HCT116 (cell line): ENCODE results near the gene PELI1. TPM values are rescaled to one million over a fixed set of nuclear protein-coding genes. Genes with fewer than 3 reads are reported as not detected.

Experiments used
- ATAC-seq: fragments of 200-7000 bp; cut with Tn5 transposase; 2 replicates; pipeline ENCODE4 v1.9.1; 2020; ENCODE audit warnings: mild to moderate bottlenecking, moderate library complexity
- BruUV-seq: library from RNA; stranded (reverse); fragments of 400-500 nt; replicated peaks from 2 replicates; lab custom pipeline; 2021; lab: Mats Ljungman, UMichigan
- CTCF ChIA-PET: fragments of 300-600 bp; sonication (Branson Sonifier 250); formaldehyde crosslinking; loops from one replicate; lab custom pipeline; 2021; ENCODE audit warnings: antibody characterized with exemption; lab: Charles Lee
- POLR2A ChIA-PET: fragments of 300-600, 350-600 bp; sonication (Branson Sonifier 250); formaldehyde crosslinking; loops from one replicate; lab custom pipeline; 2021; ENCODE audit warnings: antibody characterized with exemption; lab: Charles Lee
- RAD21 ChIA-PET, 2 experiments: fragments of 300-600 bp; sonication (Branson Sonifier 250); formaldehyde crosslinking; loops; one replicate each; lab custom pipeline; 2023; ENCODE audit warnings: low total read pairs in 2 of 2; ENCODE audit not compliant: uncharacterized antibody in 2 of 2, unreplicated experiment in 2 of 2, low non-redundant PET in 1 of 2; lab: Charles Lee
- DNase-seq: peaks from one replicate; pipeline ENCODE4 v3.0.0-alpha.2; 2010; ENCODE audit warnings: low read depth, low spot score
- H2AFZ ChIP-seq: fragments of 200-600 bp; shearing (Covaris generic), sonication (generic); 2 replicates; pipeline ENCODE4 v1.6.1; 2017; ENCODE audit warnings: low read depth, mixed run types, mixed read lengths, antibody characterized with exemption, low read length; ENCODE audit not compliant: poor library complexity, severe bottlenecking
- H3K27ac ChIP-seq: 2 replicates; pipeline ENCODE4 v1.5.1; 2012; ENCODE audit warnings: low read depth, low read length
- H3K27me3 ChIP-seq: fragments of 200-600 bp; sonication (generic); 2 replicates; pipeline ENCODE4 v1.6.1; 2016; ENCODE audit warnings: mixed run types, low read length, mixed read lengths; ENCODE audit not compliant: insufficient read depth
- H3K36me3 ChIP-seq, 2 experiments: fragments of 200-500 bp in 1 of 2; fragments of 200-600 bp in 1 of 2; sonication (Bioruptor generic) in 1 of 2; sonication (generic) in 1 of 2; 2 replicates each; pipeline versions ENCODE4 v1.5.1 to v1.6.1; 2014 to 2016; ENCODE audit warnings: low read length in 2 of 2, inconsistent platforms in 1 of 2, mixed read lengths in 1 of 2, mixed run types in 1 of 2; ENCODE audit not compliant: insufficient read depth in 2 of 2, control insufficient read depth in 1 of 2
- H3K4me1 ChIP-seq, 2 experiments: fragments of 200-600 bp in 1 of 2; sonication (generic) in 1 of 2; 2 replicates each; pipeline versions ENCODE4 v1.5.1 to v1.6.1; 2012 to 2017; ENCODE audit warnings: low read length in 2 of 2, inconsistent platforms in 1 of 2, mild to moderate bottlenecking in 1 of 2, mixed read lengths in 1 of 2, mixed run types in 1 of 2, moderate library complexity in 1 of 2; ENCODE audit not compliant: insufficient read depth in 2 of 2, control insufficient read depth in 1 of 2
- H3K4me2 ChIP-seq: fragments of 200-600 bp; sonication (generic); 2 replicates; pipeline ENCODE4 v1.6.1; 2017; ENCODE audit warnings: mixed run types, low read length, mixed read lengths
- H3K4me3 ChIP-seq, 2 experiments: fragments of 200-600 bp in 1 of 2; sonication (generic) in 1 of 2; replicated peaks in 1 of 2; 2 replicates each; pipeline ENCODE4 v1.5.1; 2011 to 2016; ENCODE audit warnings: low read length in 2 of 2, control low read depth in 1 of 2, low read depth in 1 of 2, mild to moderate bottlenecking in 1 of 2, mixed read lengths in 1 of 2, mixed run types in 1 of 2
- H3K79me2 ChIP-seq: fragments of 200-600 bp; sonication (generic); 2 replicates; pipeline ENCODE4 v1.6.1; 2017; ENCODE audit warnings: mild to moderate bottlenecking, mixed run types, low read length, moderate library complexity, mixed read lengths; ENCODE audit not compliant: insufficient read depth
- H3K9ac ChIP-seq: fragments of 200-600 bp; sonication (generic); 2 replicates; pipeline ENCODE4 v1.6.1; 2016; ENCODE audit warnings: low read length, mixed read lengths
- H3K9me2 ChIP-seq: fragments of 200-600 bp; sonication (generic), shearing (Covaris generic); 2 replicates; pipeline ENCODE4 v1.6.1; 2017; ENCODE audit warnings: mixed run types, mild to moderate bottlenecking, moderate library complexity; ENCODE audit not compliant: insufficient read depth
- H3K9me3 ChIP-seq, 2 experiments: fragments of 200-500 bp in 1 of 2; fragments of 200-600 bp in 1 of 2; sonication (Bioruptor generic) in 1 of 2; sonication (generic) in 1 of 2; 2 replicates each; pipeline ENCODE4 v1.6.1; 2014 to 2017; ENCODE audit warnings: low read length in 2 of 2, mixed read lengths in 2 of 2, inconsistent platforms in 1 of 2, low read depth in 1 of 2, mild to moderate bottlenecking in 1 of 2, mixed run types in 1 of 2, moderate library complexity in 1 of 2; ENCODE audit not compliant: control insufficient read depth in 1 of 2, insufficient read depth in 1 of 2
- H4K20me1 ChIP-seq: fragments of 200-600 bp; sonication (generic), shearing (Covaris generic); 2 replicates; pipeline ENCODE4 v1.6.1; 2017; ENCODE audit warnings: mixed run types, mild to moderate bottlenecking, moderate library complexity; ENCODE audit not compliant: insufficient read depth
- CBX3 ChIP-seq: IDR thresholded peaks from 2 replicates; pipeline ENCODE4 v1.6.1; 2012; ENCODE audit warnings: low read depth
- ELF1 ChIP-seq: IDR thresholded peaks from 2 replicates; pipeline ENCODE4 v1.6.1; 2012; ENCODE audit warnings: low read depth, borderline replicate concordance
- EZH2 ChIP-seq: fragments of 200-600 bp; sonication (generic); IDR thresholded peaks from 2 replicates; pipeline ENCODE4 v1.6.1; 2017; ENCODE audit warnings: antibody characterized with exemption, mixed run types
- JUND ChIP-seq: IDR thresholded peaks from 2 replicates; pipeline ENCODE4 v1.6.1; 2012
- SIN3A ChIP-seq: IDR thresholded peaks from 2 replicates; pipeline ENCODE4 v1.6.1; 2012; ENCODE audit warnings: low read depth
- SP1 ChIP-seq: IDR thresholded peaks from 2 replicates; pipeline ENCODE4 v1.6.1; 2012; ENCODE audit warnings: low read depth
- SRF ChIP-seq: IDR thresholded peaks from 2 replicates; pipeline ENCODE4 v1.6.1; 2012; ENCODE audit warnings: low read depth
- intact Hi-C: fragments of 100-400 bp; cut with micrococcal nuclease; formaldehyde crosslinking; loops from 2 replicates; pipeline ENCODE4 v1.10.0; 2022
- total RNA-seq: library from RNA; stranded (reverse); gene quantifications from one replicate; pipeline ENCODE4 v1.2.1, GENCODE V29; 2021; ENCODE audit not compliant: unreplicated experiment
- TF ChIP-seq, protein P1 (sequence below): IDR thresholded peaks from 2 replicates; pipeline ENCODE4 v1.6.1; 2012

Gene PELI1
- total RNA-seq, 1 experiment from 2014 or later, result 7.9 TPM

DNA sequence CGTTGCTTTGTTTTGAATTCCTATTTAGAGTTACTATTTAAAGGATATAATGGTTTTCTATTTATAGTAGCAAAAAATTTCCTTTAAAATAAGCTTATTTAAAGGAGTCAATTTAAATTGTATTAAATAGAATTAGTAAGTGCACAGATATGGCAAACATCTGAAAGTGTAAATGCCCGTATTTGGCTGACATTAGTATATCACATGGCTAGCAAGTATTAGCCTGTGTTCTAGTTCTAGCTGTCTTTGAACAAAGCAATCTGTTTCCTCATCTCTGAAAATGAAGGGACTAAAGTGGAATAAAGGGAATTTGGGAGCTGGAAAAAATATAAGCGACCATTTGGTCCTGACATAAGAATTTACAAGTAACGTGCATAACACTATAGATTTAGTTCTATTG lies 32.2 kb downstream of the PELI1 start:
- TF ChIP-seq JUND, result no peak
- no peak for TF ChIP-seq SIN3A
- no peak for TF ChIP-seq ELF1
- TF ChIP-seq SP1, result no peak
- no peak for TF ChIP-seq CBX3
- TF ChIP-seq, protein P1, sequence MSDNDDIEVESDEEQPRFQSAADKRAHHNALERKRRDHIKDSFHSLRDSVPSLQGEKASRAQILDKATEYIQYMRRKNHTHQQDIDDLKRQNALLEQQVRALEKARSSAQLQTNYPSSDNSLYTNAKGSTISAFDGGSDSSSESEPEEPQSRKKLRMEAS, result no peak
- no peak for TF ChIP-seq EZH2
- CTCF ChIA-PET, result no interaction called here

DNA sequence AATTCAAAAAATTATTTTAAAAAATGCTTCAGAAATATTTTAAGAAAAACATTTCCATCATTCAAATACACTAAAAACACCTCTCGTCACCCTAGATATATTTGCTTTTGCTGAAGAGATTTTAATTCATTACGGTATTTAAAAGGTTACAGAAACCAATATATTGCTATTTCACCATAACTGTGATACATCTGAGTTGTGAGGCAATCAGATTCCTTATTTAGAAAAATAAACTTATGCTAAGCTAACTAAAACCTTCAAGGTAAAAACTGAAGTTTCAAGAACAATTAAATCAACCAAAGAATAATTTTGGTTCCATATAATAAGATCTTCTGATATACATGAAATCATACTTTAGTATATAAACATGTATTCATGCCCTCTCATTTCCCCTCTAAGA lies 32.8 kb downstream of the PELI1 start:
- no peak for TF ChIP-seq SP1
- TF ChIP-seq SRF, result no peak
- TF ChIP-seq, protein P1, result no peak
- TF ChIP-seq ELF1, result no peak
- no peak for TF ChIP-seq JUND
- no peak overlapping the region for H3K27ac ChIP-seq
- H3K9me3 ChIP-seq, result no peaks in the 10 kb centered on the region
- no peaks in the 10 kb centered on the region for H3K79me2 ChIP-seq
- H3K4me2 ChIP-seq, result no peak overlapping the region
- POLR2A ChIA-PET, result no interaction called here
- H2AFZ ChIP-seq, result no peak overlapping the region
- H3K4me1 ChIP-seq, result no peaks in the 10 kb centered on the region
- no peaks in the 10 kb centered on the region for H4K20me1 ChIP-seq
- RAD21 ChIA-PET, result no interaction called here
- no peaks in the 10 kb centered on the region for H3K36me3 ChIP-seq
- no peak for DNase-seq
- H3K4me3 ChIP-seq, result no peak overlapping the region
- H3K9me2 ChIP-seq, result no peaks in the 10 kb centered on the region
- ATAC-seq, result no peak
- H3K27me3 ChIP-seq, result no peaks in the 10 kb centered on the region
- intact Hi-C loops, result no loop called here
- no TSS peak for BruUV-seq
- H3K9ac ChIP-seq, result no peak overlapping the region
- CTCF ChIA-PET, result no interaction called here

More for the DNA sequence above, 32.2 kb downstream of the PELI1 start:
- H3K9ac ChIP-seq, result no peak overlapping the region
- no peak overlapping the region for H2AFZ ChIP-seq
- DNase-seq (no peak), ATAC-seq (no peak)
- H4K20me1 ChIP-seq, result no peaks in the 10 kb centered on the region
- H3K27ac ChIP-seq, result no peak overlapping the region
- no peaks in the 10 kb centered on the region for H3K9me3 ChIP-seq
- no peaks in the 10 kb centered on the region for H3K36me3 ChIP-seq
- H3K4me3 ChIP-seq, result no peak overlapping the region
- H3K27me3 ChIP-seq, result no peaks in the 10 kb centered on the region
- H3K4me2 ChIP-seq, result no peak overlapping the region
- intact Hi-C loops, result no loop called here
- BruUV-seq, result no TSS peak
- H3K9me2 ChIP-seq, result no peaks in the 10 kb centered on the region
- H3K79me2 ChIP-seq, result no peaks in the 10 kb centered on the region
- POLR2A ChIA-PET, result no interaction called here
- no peaks in the 10 kb centered on the region for H3K4me1 ChIP-seq
- RAD21 ChIA-PET, result no interaction called here
